ENCODE data around the gene FNIP1.
"Not testable (repeated sequence)": the region's sequence is repeated elsewhere in the genome, so short reads cannot be mapped to it uniquely, and the experiment has no call there.

The FNIP1 gene

GRCh38 chr5:131786900-131787692, 9.7 kb downstream of the FNIP1 start:
- DNase-seq (ENCODE audit: low read depth), result no peak

- DNase-seq (ENCODE audit: low read depth), result no peak
Observed at GRCh38 chr5:131786036-131786435, 10.8 kb downstream of the FNIP1 start.

GRCh38 chr5:131783874-131784273, 12.9 kb downstream of the FNIP1 start:
- no peak for DNase-seq (ENCODE audit: low read depth)

GRCh38 chr5:131783357-131783756, 13.5 kb downstream of the FNIP1 start:
- DNase-seq (ENCODE audit: low read depth), result no peak

- DNase-seq (ENCODE audit: low read depth), result no peak
Observed at GRCh38 chr5:131782717-131783116, 14.1 kb downstream of the FNIP1 start.

- not testable (repeated sequence) for DNase-seq (ENCODE audit: low read depth)
Observed at GRCh38 chr5:131778141-131778540, 18.7 kb downstream of the FNIP1 start.

- no peak for DNase-seq (ENCODE audit: low read depth)
Observed at GRCh38 chr5:131776450-131776849, 20.4 kb downstream of the FNIP1 start.

GRCh38 chr5:131774652-131775367, 22.0 kb downstream of the FNIP1 start:
- no peak for DNase-seq (ENCODE audit: low read depth)

- DNase-seq (ENCODE audit: low read depth), result no peak
Observed at GRCh38 chr5:131773805-131774204, 23.0 kb downstream of the FNIP1 start.

GRCh38 chr5:131771692-131772091, 25.1 kb downstream of the FNIP1 start:
- DNase-seq (ENCODE audit: low read depth), result no peak

- no peak for DNase-seq (ENCODE audit: low read depth)
Observed at GRCh38 chr5:131769961-131770360, 26.9 kb downstream of the FNIP1 start.

GRCh38 chr5:131769336-131769735, 27.5 kb downstream of the FNIP1 start:
- no peak for DNase-seq (ENCODE audit: low read depth)

GRCh38 chr5:131767891-131768290, 28.9 kb downstream of the FNIP1 start:
- no peak for DNase-seq (ENCODE audit: low read depth)

- no peak for DNase-seq (ENCODE audit: low read depth)
Observed at GRCh38 chr5:131766689-131767088, 30.1 kb downstream of the FNIP1 start.

- DNase-seq (ENCODE audit: low read depth), result no peak
Observed at GRCh38 chr5:131765261-131765660, 31.6 kb downstream of the FNIP1 start.

GRCh38 chr5:131763968-131764367, 32.8 kb downstream of the FNIP1 start:
- DNase-seq (ENCODE audit: low read depth), result no peak

- no peak for DNase-seq (ENCODE audit: low read depth)
Observed at GRCh38 chr5:131760793-131761192, 36.0 kb downstream of the FNIP1 start.

GRCh38 chr5:131759704-131760103, 37.1 kb downstream of the FNIP1 start:
- DNase-seq (ENCODE audit: low read depth), result no peak

GRCh38 chr5:131758520-131758900, 38.3 kb downstream of the FNIP1 start:
- no peak for DNase-seq (ENCODE audit: low read depth)

GRCh38 chr5:131757830-131758519, 38.8 kb downstream of the FNIP1 start:
- DNase-seq (ENCODE audit: low read depth), result no peak

- DNase-seq (ENCODE audit: low read depth), result no peak
Observed at GRCh38 chr5:131756942-131757341, 39.9 kb downstream of the FNIP1 start.

- DNase-seq (ENCODE audit: low read depth), result no peak
Observed at GRCh38 chr5:131754363-131754762, 42.5 kb downstream of the FNIP1 start.

- no peak for DNase-seq (ENCODE audit: low read depth)
Observed at GRCh38 chr5:131751506-131751905, 45.3 kb downstream of the FNIP1 start.

Data from stimulated activated CD4-positive, alpha-beta T cell treated with anti-CD3 and anti-CD28 coated beads, Interleukin-2, amount 100 ng/mL, for 4 hours (primary cell).